Stimulated activated CD4-positive, alpha-beta T cell treated with anti-CD3 and anti-CD28 coated beads, Interleukin-1b, Interleukin-23, amount 100 ng/mL, for 4 hours (primary cell): Measurements from ENCODE around the gene NDUFS5.
"Not testable (repeated sequence)": the region's sequence is repeated elsewhere in the genome, so short reads cannot be mapped to it uniquely, and the experiment has no call there.

Experiments used
- DNase-seq, 2 donors: peaks; one replicate each; pipeline ENCODE4 v3.0.0-alpha.2; 2020; ENCODE audit warnings: low read depth in 2 of 2

Gene NDUFS5

DNA sequence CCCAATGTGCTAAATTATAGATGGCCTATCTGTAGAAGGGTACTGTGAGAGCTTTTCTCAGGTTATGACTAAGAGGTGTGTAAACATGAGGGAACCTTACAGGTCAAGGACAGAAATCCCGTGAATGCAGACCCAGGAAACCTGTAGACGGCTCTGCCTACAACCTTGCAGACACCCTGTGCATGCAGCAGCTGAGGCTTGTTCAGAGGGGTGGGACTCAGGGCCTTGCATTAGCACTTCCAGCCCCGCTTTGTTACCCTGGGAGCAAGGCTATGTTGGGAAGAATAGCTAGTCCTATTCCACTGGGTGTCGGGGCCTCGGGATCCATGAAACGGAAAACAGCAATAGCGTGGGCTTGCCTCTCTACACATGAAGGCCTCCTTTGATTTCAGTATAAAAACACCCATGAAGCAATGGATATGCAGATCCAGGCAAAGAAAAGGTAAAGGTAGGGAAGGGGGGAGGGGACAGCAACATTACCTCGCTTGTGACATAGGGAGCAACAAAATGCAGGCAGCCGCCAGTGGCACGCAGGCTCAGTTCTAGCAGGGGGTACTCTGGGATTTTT lies 9.5 kb upstream of the NDUFS5 start:
- DNase-seq = no peak

DNA sequence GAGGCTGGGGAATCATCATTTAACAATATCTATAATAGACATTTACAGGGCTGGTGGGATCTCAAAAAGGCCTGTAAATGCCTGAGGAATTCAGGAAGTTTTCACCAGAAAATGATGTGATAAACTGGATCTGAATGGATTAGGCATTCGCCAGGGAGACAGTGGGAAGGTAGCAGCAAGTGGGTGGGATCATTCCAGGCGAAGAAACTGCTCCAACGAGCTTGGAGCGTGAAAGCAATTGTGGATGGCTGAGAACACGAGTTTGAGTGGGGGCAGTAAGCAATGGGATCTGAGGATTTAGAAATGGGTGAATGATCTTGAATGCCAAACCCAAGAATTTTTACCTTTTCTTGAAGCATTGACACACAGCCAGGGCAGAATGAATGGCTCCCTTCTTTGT lies 8.9 kb upstream of the NDUFS5 start:
- no peak for DNase-seq

DNA sequence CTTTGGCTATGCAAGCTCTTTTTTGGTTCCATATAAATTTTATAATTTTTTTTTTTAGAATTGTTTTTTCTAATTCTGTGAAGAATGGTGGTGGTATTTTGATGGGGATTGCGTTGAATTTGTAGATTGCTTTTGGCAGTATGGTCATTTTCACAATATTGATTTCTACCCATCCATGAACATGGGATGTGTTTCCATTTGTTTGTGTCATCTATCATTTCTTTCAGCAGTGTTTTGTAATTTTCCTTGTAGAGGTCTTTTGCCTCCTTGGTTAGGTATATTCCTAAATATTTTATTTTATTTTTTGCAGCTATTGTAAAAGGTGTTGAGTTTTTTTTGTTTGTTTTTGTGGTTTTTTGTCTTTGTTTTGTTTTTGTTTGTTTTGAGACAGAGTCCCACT lies 5.7 kb upstream of the NDUFS5 start:
- DNase-seq = not testable (repeated sequence)

DNA sequence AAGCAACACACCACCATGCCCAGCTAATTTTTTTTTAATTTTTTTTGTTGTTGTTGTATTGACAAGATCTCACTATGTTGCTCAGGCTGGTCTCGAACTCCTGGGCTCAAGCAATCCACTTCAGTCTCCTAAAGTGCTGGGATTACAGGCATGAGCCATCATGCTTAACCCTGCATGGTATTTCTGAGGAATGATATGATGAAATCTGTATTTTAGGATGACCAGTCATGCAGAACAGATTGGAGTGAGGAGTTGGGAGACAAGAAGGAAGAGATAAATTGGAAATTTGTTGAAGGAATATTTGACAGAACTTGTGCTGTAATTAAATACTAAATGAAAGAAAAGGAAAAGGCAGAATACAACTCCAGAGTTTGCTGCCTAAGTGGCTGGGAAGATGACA lies 4.7 kb upstream of the NDUFS5 start:
- DNase-seq = no peak

GRCh38 chr1:39023140-39023539 lies 3.0 kb upstream of the NDUFS5 start:
- DNase-seq = no peak

- DNase-seq = no peak
These were observed 837 bp downstream of the NDUFS5 start for GRCh38 chr1:39026866-39027507.

DNA sequence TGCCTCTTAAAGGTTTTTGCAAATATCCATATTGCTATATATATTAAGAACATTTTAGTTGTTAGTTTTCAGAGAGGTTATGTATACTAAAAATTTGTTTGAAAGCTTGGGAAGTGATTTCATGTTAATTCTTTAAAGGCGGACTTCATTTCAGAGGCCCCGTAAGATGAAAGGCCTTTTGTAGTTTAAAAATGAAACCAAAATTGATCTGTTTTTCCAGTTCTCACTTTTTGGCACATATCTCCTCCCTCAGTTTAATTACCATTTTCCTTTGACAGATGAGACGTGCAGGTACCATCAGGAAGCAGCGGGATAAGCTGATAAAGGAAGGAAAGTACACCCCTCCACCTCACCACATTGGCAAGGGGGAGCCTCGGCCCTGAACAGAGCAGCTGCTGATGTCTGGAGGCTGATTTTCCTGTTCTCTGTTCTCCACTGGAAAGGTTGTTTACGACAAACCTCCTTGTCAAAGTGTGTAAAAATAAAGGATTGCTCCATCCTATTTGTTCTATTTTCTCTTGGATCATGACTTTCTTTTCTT lies 8.0 kb downstream of the NDUFS5 start:
- no peak for DNase-seq

GRCh38 chr1:39036678-39037077 lies 10.5 kb downstream of the NDUFS5 start:
- no peak for DNase-seq

DNA sequence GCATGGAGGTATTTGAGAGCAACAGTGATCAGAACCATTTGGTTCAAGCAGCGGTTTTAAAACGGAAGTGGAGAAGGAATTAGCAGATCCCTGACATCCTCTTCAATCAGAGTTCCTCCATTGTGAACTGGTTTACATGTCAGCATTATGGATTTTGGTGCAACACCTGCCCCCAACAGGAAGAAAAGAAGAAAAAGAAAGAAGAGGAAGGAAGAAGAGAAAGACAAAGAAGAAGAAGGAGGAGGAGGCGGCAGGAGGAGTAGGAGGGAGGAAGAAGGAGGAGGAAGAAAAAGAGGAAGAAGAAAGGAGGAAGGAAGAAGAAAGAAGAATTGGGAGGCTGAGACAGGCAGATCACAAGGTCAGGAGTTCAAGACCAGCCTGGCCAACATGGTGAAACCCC lies 17.4 kb downstream of the NDUFS5 start:
- DNase-seq = no peak

DNA sequence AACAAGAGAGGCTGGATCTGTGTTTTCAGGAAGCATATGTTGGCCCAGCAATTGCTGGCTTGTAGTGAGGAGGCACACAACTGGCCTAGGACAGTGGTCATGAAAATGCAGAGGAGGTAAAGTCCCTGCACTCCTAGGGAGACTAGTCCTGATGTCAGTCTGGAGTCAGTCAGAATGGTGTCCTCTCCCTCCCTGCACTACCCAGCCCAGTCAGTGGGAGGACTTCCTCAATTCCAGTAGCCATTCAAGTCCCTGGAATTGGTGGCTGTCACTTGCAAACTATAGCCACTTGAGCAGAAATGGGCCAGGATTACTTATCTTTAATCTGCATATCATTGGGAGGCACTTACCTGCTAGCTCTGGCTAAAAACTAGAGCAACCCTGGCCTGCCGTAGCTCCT lies 18.6 kb downstream of the NDUFS5 start:
- DNase-seq = no peak

- DNase-seq = no peak
These were observed 19.1 kb downstream of the NDUFS5 start for GRCh38 chr1:39045231-39045630.

GRCh38 chr1:39046613-39047210 lies 20.6 kb downstream of the NDUFS5 start:
- DNase-seq = no peak

DNA sequence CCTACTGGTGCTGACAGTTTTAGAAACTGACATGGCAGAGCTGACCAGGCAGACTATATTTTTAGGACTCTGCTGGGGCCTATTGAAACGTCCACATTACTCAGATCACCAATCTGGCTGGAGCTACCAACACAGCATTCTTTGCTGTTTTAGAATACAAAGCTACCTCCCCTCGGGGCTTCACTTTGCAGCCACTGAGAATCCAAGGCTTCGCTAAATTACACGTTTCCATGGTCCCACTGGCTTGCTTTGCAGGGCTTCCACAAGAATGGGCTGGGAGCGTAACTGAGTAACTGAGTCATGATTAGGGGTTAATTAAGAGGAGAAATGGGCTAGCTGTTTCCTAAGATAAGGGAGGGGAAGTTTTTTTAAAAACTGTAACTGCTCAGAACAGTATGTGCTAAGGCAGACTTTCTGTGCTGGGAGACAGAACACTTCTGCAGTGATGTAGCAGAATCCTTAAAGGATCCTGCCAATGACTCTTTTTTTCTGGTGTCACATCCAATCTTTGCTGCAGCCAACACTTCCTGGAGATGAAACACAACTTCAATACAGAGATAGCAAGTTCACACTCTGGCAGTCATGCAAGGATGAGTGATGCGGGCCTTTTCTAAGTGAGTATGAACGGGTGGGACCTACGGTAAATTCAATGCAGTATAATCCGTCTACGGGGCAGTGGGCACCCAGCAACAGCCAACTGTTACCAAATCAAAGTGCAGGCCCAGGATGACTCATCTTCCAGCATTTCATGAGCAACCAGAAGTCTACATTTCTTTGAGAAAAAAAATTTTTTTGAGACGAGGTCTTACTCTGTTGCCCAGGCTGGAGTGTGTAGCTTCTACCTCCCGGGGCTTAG lies 21.5 kb downstream of the NDUFS5 start:
- no peak for DNase-seq

DNA sequence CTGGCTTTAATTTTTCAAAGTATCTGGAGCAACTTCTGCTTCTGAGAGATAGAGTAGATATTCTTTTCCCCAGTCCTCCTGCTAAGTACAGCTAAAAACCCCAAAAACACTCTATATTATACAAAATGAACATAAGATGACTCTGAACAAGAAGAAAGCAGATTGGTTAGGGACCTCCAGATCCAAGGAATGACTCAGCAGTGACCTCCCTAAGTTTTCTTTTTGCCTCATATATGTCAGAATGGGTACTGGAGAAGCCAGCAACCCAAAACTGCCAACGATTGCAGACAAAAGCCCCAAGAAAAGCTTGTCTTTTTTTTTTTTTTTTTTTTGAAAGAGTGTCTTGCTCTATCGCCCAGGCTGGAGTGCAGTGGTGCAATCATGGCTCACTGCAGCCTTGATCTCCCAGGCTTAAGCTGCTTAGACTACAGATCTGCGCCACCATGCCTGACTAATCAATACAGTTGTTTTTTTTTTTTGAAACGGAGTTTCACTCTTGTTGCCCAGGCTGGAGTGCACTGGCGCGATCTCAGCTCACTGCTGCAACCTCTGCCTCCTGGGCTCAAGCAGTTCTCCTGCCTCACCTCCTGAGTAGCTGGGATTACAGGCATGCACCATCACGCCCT lies 22.7 kb downstream of the NDUFS5 start:
- DNase-seq = no peak

DNA sequence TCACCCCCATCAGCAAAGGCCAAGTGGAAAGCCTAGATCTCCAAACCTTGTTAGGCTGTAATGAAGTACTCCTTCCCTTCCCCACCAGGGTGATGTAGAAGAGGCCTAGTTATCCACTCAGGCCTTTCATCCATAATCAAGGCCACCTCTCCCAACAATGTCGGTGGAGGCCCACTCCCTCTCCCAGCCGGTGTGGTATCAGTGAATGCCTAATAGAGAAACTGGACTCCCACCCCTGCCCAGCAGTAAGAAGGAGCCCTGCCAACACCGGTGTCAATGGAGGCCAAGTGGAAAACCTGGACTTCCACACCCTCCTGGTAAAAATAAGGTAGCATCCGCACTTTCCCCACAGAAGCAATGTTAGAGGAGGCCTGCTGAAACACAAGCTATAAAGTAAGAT lies 23.9 kb downstream of the NDUFS5 start:
- DNase-seq = no peak

DNA sequence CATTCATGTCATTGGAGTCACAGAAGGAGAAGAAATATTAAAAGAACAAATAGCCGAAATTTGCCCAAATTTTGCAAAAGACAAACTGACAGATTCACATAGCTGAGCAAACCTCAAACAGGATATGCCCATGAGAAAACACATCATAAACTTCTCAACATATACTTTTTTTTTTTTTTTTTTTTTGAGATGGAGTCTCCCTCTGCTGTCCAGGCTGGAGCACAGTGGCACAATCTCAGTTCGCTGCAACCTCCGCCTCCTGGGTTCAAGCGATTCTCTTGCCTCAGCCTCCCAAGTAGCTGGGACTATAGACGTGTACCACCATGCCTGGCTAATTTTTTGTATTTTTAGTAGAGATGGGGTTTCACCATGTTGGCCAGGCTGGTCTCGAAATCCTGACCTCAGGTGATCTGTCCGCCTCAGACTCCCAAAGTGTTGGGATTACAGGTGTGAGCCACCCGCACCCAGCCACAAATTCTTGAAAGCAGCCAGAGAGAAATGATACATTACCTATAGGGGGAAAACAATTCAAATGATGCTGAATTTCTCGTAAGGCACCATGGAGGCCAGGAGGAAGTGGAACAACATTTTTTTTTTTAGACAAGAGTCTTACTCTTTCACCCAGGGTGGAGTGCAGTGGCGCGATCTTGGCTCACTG lies 25.2 kb downstream of the NDUFS5 start:
- DNase-seq = not testable (repeated sequence)

GRCh38 chr1:39051956-39052355 lies 25.8 kb downstream of the NDUFS5 start:
- DNase-seq = no peak

GRCh38 chr1:39055213-39055710 lies 29.1 kb downstream of the NDUFS5 start:
- not testable (repeated sequence) for DNase-seq

- DNase-seq = not testable (repeated sequence)
These were observed 35.4 kb downstream of the NDUFS5 start for GRCh38 chr1:39061516-39061915.

DNA sequence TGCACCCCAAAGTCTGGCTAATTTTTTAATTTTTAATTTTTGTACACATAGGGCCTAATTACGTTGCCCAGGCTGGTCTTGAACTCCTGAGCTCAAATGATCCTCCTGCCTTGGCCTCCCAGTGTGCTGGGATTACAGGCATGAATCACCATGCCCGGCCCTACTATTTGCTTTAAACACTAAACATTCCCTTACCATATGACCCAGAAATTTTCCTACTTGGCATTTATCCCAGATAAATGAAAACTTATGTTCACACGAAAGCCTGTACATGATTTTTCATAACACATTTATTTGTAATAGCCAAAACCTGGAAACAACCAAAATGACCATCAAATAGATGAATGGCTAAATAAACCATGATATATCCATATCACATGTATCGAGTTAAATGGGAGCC lies 35.8 kb downstream of the NDUFS5 start:
- no peak for DNase-seq

DNA sequence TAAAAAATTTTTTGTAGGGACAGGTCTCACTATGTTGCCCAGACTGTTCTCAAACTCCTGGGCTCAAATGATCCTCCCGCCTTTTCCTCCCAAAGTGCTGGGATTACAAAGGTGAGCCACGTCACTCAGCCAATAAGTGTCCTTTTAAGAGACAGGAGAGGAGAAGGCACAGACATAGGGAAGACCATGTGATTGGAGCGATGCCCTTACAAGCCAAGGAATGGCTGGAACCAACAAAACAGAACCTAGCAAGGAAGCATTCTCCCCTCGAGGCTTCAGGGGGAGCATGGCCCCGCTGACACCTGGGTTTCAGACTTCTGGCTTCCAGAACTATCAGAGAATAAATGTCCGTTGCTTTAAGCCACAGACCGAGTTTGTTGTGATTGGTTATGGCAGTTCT lies 37.0 kb downstream of the NDUFS5 start:
- no peak for DNase-seq
